H1 (cell line): ENCODE results near the gene FNDC1.

ENCODE experiments used
- GABPA ChIP-seq: IDR thresholded peaks from 2 replicates; pipeline ENCODE4 v1.6.1; 2011; ENCODE audit warnings: mild to moderate bottlenecking, low read length, moderate library complexity, borderline replicate concordance; ENCODE audit not compliant: insufficient read depth
- KDM5A ChIP-seq: fragments of 200-600 bp; IDR thresholded peaks from 2 replicates; pipeline ENCODE4 v1.7.1; 2012; ENCODE audit warnings: mild to moderate bottlenecking, low read length, inconsistent platforms, mixed read lengths
- NRF1 ChIP-seq: IDR thresholded peaks from 2 replicates; pipeline ENCODE4 v1.6.1; 2011; ENCODE audit warnings: mild to moderate bottlenecking, low read depth, low read length, improper control_type of control experiment
- PHF8 ChIP-seq: fragments of 200-600 bp; sonication (generic); conservative IDR thresholded peaks from 2 replicates; pipeline ENCODE4 v1.7.1; 2012; ENCODE audit warnings: low read depth, mild to moderate bottlenecking, inconsistent platforms, low read length, moderate library complexity
- RFX5 ChIP-seq: IDR thresholded peaks from 2 replicates; pipeline ENCODE4 v1.6.1; 2011; ENCODE audit warnings: low read depth, low read length, improper control_type of control experiment, borderline replicate concordance
- RNF2 ChIP-seq: fragments of 200-900, 300-1000 bp; sonication (generic); IDR thresholded peaks from 2 replicates; pipeline ENCODE4 v1.7.1; 2016; ENCODE audit warnings: borderline replicate concordance, low read depth, mild to moderate bottlenecking, antibody characterized with exemption, low read length; ENCODE audit not compliant: poor library complexity, severe bottlenecking; ENCODE audit errors: missing control alignments
- TF ChIP-seq, protein P1 (sequence below), 3 experiments: IDR thresholded peaks; 1 replicate in 2 of 3; 2 replicates in 1 of 3; pipeline versions ENCODE4 v1.5.1 to v1.6.1; 2011; ENCODE audit warnings: low read length in 3 of 3, mild to moderate bottlenecking in 3 of 3, inconsistent platforms in 2 of 3, low read depth in 1 of 3, moderate library complexity in 1 of 3; ENCODE audit not compliant: insufficient read depth in 1 of 3; ENCODE audit errors: control extremely low read depth in 1 of 3

DNA sequence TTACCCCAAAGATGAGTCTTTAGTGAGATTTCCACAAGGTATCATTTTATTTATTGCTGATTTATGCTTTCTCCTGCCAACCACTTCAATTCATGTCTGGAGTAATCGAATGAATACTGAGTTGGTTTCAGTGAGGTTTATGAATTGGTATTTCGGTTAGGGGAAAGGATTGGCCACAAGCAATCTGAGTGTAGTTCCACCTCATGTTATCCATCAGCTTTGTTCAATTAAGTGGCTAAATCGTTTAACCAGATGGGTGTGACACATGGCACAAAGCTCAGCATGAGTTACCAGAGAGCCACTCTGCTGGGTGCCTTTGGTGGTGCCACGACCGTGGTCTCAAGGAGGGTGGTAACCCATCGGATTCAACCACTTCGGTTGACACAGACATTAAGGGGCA, 148.2 kb downstream of the FNDC1 start:
- no peak for TF ChIP-seq NRF1
- TF ChIP-seq, protein P1, sequence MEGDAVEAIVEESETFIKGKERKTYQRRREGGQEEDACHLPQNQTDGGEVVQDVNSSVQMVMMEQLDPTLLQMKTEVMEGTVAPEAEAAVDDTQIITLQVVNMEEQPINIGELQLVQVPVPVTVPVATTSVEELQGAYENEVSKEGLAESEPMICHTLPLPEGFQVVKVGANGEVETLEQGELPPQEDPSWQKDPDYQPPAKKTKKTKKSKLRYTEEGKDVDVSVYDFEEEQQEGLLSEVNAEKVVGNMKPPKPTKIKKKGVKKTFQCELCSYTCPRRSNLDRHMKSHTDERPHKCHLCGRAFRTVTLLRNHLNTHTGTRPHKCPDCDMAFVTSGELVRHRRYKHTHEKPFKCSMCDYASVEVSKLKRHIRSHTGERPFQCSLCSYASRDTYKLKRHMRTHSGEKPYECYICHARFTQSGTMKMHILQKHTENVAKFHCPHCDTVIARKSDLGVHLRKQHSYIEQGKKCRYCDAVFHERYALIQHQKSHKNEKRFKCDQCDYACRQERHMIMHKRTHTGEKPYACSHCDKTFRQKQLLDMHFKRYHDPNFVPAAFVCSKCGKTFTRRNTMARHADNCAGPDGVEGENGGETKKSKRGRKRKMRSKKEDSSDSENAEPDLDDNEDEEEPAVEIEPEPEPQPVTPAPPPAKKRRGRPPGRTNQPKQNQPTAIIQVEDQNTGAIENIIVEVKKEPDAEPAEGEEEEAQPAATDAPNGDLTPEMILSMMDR (IDR thresholded peaks at IDR 0.05; ENCODE audit: control extremely low read depth in 1 of 3, insufficient read depth in 1 of 3, low read depth in 1 of 3, low read length in 3 of 3) = no peak
- no peak for TF ChIP-seq RFX5
- no peak for TF ChIP-seq KDM5A
- no peak for TF ChIP-seq RNF2
- no peak for TF ChIP-seq PHF8
- no peak for TF ChIP-seq GABPA
